HFF-Myc (cell line): ENCODE measurements around the gene PSMA7.

Experiments used
- DNase-seq: peaks from one replicate; pipeline ENCODE4 v3.0.0-alpha.2; 2011; ENCODE audit warnings: low read depth; ENCODE audit errors: extremely low read depth
- H3K4me3 ChIP-seq: replicated peaks from 2 replicates; pipeline ENCODE4 v1.5.1; 2011; ENCODE audit warnings: low read depth, mild to moderate bottlenecking, control low read depth, low read length
- TF ChIP-seq, protein P1 (sequence below): IDR thresholded peaks from 2 replicates; pipeline ENCODE4 v1.5.1; 2012; ENCODE audit warnings: mild to moderate bottlenecking, low read depth, low read length, control low read depth; ENCODE audit errors: missing control alignments

The PSMA7 gene

DNA sequence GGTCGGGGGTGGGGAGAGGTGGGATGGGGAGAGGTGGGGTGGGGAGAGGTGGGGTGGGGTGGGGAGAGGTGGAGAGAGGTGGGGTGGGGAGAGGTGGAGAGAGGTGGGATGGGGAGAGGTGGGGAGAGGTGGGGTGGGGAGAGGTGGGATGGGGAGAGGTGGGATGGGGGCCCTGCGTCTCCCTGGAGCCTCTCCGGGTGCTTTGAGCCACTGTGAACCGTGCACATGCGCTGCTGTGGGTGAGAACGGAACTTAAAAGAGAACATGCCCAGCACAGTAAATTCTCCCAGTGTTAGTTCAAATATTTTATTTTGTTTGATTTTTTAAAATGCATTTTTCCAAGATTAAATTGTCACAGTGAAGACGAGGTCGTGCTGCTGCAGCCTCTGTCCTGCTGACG lies 17.1 kb upstream of the PSMA7 start:
- H3K4me3 ChIP-seq: no peak overlapping the region
- DNase-seq: no peak
- TF ChIP-seq, protein P1, sequence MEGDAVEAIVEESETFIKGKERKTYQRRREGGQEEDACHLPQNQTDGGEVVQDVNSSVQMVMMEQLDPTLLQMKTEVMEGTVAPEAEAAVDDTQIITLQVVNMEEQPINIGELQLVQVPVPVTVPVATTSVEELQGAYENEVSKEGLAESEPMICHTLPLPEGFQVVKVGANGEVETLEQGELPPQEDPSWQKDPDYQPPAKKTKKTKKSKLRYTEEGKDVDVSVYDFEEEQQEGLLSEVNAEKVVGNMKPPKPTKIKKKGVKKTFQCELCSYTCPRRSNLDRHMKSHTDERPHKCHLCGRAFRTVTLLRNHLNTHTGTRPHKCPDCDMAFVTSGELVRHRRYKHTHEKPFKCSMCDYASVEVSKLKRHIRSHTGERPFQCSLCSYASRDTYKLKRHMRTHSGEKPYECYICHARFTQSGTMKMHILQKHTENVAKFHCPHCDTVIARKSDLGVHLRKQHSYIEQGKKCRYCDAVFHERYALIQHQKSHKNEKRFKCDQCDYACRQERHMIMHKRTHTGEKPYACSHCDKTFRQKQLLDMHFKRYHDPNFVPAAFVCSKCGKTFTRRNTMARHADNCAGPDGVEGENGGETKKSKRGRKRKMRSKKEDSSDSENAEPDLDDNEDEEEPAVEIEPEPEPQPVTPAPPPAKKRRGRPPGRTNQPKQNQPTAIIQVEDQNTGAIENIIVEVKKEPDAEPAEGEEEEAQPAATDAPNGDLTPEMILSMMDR: no peak

DNA sequence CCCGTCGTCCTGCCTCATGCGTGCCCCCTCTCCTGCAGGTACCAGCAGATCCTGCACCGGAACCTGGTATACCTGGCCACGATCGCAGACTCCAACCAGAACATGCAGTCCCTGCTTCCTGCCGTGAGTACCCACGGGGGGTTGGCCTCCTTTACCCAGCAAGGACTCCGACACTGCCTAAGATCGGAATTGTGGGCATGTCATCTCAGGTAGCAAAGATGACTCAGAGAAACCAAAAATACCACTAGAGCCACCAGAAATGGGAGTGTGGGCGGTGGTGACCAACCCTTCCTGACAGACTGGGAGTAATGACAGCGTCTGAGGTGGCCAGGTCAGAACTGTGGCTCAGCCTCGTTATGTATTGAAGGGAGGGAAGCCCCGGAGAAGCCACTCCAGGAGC lies 16.6 kb upstream of the PSMA7 start:
- DNase-seq: no peak
- no peak overlapping the region for H3K4me3 ChIP-seq
- TF ChIP-seq, protein P1: no peak

DNA sequence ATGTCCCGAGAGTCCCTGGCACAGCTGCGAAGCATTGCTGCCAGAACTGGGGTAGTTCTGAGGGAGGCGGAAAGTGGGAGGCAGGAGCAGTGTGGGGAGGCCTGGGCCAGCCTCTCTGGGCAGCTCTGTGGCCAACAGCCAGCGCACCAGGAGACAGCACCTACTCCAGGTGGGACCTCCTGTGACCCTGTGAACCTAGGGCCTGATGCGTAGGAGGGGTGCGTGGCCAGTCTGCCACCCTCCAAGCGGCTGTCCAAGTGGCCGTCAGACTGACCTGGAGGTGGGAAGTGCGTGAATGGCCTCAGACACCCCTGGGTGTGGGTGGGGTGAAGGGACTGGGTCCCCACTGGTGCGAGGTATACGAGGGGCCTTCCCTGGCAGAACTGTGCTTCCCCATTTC lies 15.9 kb upstream of the PSMA7 start:
- DNase-seq: no peak
- TF ChIP-seq, protein P1: no peak
- H3K4me3 ChIP-seq: no peak overlapping the region

DNA sequence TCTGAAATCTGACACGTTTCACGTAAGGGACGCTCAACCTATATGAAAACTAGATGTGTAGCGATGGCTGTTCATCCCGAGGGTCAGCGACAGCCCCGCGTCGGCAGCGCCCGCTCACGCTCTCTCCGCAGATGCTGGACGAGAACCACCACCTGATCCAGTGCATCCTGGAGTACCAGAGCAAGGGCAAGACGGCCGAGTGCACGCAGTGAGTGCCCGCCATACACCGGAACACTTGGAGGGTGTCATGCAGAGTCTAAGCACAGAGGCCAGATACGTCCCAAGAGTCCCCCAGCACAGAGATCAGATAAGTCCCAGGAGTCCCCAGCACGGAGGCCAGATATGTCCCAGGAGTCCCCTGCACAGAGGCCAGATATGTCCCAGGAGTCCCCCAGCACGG lies 15.3 kb upstream of the PSMA7 start:
- no peak for DNase-seq
- H3K4me3 ChIP-seq: no peak overlapping the region
- TF ChIP-seq, protein P1: no peak

DNA sequence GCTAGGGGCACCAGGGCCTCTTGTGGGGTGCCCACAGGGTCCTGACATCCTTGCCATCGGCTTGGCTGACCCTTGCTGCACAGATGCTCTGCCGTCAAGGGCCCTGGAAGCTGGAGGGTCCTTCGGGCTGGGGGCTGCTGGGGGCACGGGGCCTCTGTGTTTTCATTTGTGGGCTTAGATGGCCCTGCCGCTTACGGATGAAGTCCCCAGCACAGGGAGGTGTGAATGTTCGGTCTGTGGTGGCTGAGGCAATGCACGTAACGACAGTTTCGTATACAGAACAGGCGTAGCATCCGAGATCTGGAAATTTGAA lies 14.8 kb upstream of the PSMA7 start:
- TF ChIP-seq, protein P1: no peak

DNA sequence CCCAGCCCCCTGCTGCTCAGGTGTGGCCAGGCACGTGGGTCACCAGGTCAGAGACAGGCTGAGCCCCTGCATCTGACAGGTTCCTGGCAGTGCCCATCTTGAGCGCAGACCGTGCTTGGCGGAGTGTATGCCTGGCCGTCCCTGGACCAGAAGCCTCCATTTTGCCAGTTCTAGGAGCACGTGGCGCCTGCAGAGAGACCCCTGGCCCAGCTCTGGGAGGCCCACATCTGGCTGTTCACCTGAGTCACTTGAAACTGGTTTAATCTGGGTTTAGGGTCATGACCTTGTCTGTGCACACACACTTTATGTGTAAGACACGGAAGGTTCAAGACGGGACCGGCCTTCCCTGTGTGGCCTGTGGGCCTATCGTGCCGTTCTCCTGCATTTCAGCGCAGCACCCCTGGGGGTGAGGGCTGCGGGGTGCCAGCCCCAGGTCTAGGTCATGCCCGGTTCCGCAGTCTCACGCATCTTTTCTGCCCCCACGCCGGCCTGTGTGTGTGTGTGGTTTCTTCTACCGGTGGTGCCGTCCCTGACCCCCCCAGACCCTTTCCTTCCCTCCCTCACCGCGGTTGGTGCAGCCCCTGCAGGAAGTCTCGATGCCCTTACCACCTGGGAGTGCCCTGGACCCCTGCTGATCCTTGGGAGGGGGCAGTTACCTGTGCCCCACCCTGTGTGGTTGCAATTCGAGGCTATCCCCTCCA lies 14.3 kb upstream of the PSMA7 start:
- TF ChIP-seq, protein P1: no peak
- no peak for DNase-seq
- no peak overlapping the region for H3K4me3 ChIP-seq

More for the DNA sequence above, 14.8 kb upstream of the PSMA7 start:
- no peak for DNase-seq
- H3K4me3 ChIP-seq: no peak overlapping the region
